Activated CD4-positive, CD25-positive, alpha-beta regulatory T cell (primary cell): ENCODE data around the gene ZNF669.

Experiments used
- DNase-seq, 4 experiments: peaks; one replicate each; lab custom pipeline; 2025; lab: John Stamatoyannopoulos, UW

Gene ZNF669

GRCh38 chr1:247060771-247061170 lies 43.4 kb downstream of the ZNF669 start:
- no peak for DNase-seq

GRCh38 chr1:247056071-247056470 lies 48.1 kb downstream of the ZNF669 start:
- no peak for DNase-seq

- DNase-seq = no peak
Measured at GRCh38 chr1:247054992-247055415, 49.2 kb downstream of the ZNF669 start.
